ENCODE measurements around the gene SOX13.
"Not testable (repeated sequence)": the region's sequence is repeated elsewhere in the genome, so short reads cannot be mapped to it uniquely, and the experiment has no call there.

Gene SOX13

DNA sequence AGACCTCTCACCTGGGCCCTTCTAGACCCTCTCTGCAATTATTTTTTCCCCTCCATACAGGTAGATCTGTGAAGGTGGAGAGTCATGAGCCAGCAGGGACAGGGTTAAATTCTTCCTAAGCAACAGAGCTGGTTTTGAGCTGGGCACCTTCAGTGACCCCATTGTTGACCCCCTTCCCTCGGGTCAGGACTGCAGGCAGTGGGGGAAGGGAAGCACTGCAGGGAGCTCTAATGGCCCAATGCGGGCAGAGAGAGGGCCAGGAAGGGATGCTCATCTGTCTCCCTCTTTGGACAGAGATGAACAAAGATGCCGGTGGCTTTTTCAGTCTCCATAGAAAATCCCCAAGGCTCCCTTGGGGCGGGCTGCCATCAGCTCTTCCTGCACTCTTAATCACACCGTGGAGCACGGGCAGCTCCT is 21.4 kb downstream of the SOX13 start:
- no peak overlapping the region for H3K27ac Mint-ChIP-seq
- H3K36me3 Mint-ChIP-seq (ENCODE audit: insufficient read depth): no peaks in the 10 kb centered on the region
- no peaks in the 10 kb centered on the region for H3K9me3 Mint-ChIP-seq
- H3K4me3 Mint-ChIP-seq: no peak overlapping the region
- ATAC-seq (replicated peaks) (no peak), DNase-seq (no peak)
- peaks cover 8 to 35% of the 10 kb centered on the region in 2 donors for H3K4me1 Mint-ChIP-seq (ENCODE audit: low read depth in 2 of 2)
- H3K27me3 Mint-ChIP-seq: no peaks in the 10 kb centered on the region

GRCh38 chr1:204094856-204095634 is 22.1 kb downstream of the SOX13 start:
- peaks cover 8 to 32% of the 10 kb centered on the region in 2 donors for H3K4me1 Mint-ChIP-seq (ENCODE audit: low read depth in 2 of 2)
- DNase-seq: no peak
- no peak for ATAC-seq (replicated peaks)

GRCh38 chr1:204096931-204097330 is 24.0 kb downstream of the SOX13 start:
- Mint-ChIP-seq H3K9me3 (no peaks in the 10 kb centered on the region), H3K36me3 (ENCODE audit: insufficient read depth) (no peaks in the 10 kb centered on the region), H3K4me1 (ENCODE audit: low read depth in 2 of 2) (peaks cover 8 to 33% of the 10 kb centered on the region in 2 donors), H3K27ac (peak overlapping the region in 1 of 2 donors; percentile 76), H3K27me3 (no peaks in the 10 kb centered on the region), H3K4me3 (peak overlapping the region in 1 of 2 donors; percentile 28)
- no peak for DNase-seq
- no peak for ATAC-seq (replicated peaks)

More at GRCh38 chr1:204094856-204095634, 22.1 kb downstream of the SOX13 start:
- Mint-ChIP-seq H3K36me3 (ENCODE audit: insufficient read depth) (no peaks in the 10 kb centered on the region), H3K9me3 (no peaks in the 10 kb centered on the region), H3K27ac (peak overlapping the region in 1 of 2 donors; percentile 0), H3K4me3 (no peak overlapping the region), H3K27me3 (no peaks in the 10 kb centered on the region)

DNA sequence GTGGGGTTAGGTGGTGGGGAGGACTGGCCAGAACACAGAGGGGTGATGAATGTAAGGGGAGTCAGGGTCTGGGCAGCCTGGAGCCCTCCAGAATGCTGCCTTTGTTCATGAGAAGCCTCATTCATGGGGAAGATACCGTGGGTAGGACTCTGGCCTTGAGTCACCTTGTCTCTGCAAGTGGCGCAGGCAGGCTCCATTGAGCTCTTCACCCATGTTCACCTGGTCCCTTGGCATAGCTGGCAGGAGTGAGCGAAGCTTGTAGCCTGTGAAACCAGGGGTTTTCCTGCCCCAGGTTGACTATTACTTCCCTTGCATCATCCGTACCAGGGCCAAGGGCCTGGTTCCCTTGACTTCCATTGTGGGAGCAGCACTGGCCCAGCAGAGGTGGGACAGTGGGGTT is 25.8 kb downstream of the SOX13 start:
- Mint-ChIP-seq H3K9me3 (no peaks in the 10 kb centered on the region), H3K36me3 (ENCODE audit: insufficient read depth) (no peaks in the 10 kb centered on the region), H3K27me3 (no peaks in the 10 kb centered on the region), H3K27ac (peak overlapping the region in 1 of 2 donors; percentile 46), H3K4me1 (ENCODE audit: low read depth in 2 of 2) (peaks cover 17 to 42% of the 10 kb centered on the region in 2 donors), H3K4me3 (no peak overlapping the region)
- no peak for DNase-seq
- peak; percentile 29 for ATAC-seq (replicated peaks)

DNA sequence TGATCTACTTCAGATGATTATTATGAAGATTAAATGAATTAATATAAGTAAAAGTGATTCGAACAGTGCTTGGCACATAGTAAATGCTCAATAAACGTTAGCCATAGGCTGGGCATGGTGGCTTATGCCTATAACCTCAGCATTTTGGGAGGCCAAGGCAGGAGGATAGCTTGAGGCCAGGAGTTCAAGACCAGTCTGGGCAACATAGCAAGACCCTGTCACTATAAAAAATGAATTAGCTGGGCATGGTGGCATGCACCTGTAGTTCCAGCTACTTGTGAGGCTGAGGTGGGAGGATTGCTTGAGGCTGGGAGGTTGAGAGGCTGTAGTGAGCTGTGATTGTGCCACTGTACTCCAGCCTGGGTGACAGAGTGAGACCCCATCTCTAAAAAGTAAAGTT is 26.8 kb downstream of the SOX13 start:
- peaks cover 24 to 50% of the 10 kb centered on the region in 2 donors for H3K4me1 Mint-ChIP-seq (ENCODE audit: low read depth in 2 of 2)
- H3K9me3 Mint-ChIP-seq; ATAC-seq (replicated peaks); DNase-seq; H3K27me3 Mint-ChIP-seq; H3K4me3 Mint-ChIP-seq; H3K36me3 Mint-ChIP-seq (ENCODE audit: insufficient read depth): not testable (repeated sequence)
- H3K27ac Mint-ChIP-seq: peak overlapping the region in 1 of 2 donors; percentile 2

GRCh38 chr1:204102029-204102611 is 29.2 kb downstream of the SOX13 start:
- no peaks in the 10 kb centered on the region for H3K27me3 Mint-ChIP-seq
- H3K9me3 Mint-ChIP-seq: no peaks in the 10 kb centered on the region
- peaks cover 3% of the 10 kb centered on the region for H3K36me3 Mint-ChIP-seq (ENCODE audit: insufficient read depth)
- peak overlapping the region; percentile 93 to 94 for H3K27ac Mint-ChIP-seq
- DNase-seq (peak in 2 of 3 experiments; percentile 26 to 30), ATAC-seq (replicated peaks) (peak; percentile 66)
- H3K4me3 Mint-ChIP-seq: peak overlapping the region; percentile 74 to 88
- H3K4me1 Mint-ChIP-seq (ENCODE audit: low read depth in 2 of 2): peaks cover 29 to 58% of the 10 kb centered on the region in 2 donors

DNA sequence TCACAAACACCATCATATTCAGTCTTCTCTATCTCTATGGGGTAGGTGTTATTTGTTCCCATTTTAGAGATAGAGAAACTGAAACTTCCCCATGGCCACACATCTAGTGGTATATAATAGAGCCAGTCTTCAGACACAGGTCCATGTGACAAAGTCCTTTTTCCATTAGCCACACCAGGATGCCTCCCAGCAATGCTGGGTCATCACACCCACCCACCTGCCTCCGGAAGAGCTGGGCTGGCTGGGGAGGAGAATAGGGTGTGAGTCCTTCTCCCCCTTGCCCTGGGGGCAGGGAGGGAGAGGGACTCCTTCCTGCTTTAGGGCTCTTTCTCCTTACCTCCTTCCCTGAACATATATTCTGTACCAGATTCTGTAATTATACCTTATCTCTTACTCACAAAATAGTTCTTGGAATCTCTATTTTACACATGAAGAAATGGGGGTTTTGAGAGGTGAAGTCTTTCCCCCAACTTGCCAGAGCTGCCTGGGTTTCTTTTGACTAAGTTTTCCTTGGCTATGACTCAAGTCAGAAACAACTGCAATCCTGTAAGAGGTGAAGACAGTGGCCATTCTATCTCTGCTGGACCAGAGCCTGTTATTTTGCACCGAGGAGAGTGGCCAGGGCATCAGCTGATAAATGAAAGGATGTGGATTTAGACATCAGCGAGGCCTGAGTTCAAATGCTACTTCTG is 30.0 kb downstream of the SOX13 start:
- H3K4me3 Mint-ChIP-seq: peak overlapping the region; percentile 74 to 88
- peaks cover 3% of the 10 kb centered on the region for H3K36me3 Mint-ChIP-seq (ENCODE audit: insufficient read depth)
- peaks cover 29 to 64% of the 10 kb centered on the region in 2 donors for H3K4me1 Mint-ChIP-seq (ENCODE audit: low read depth in 2 of 2)
- H3K27ac Mint-ChIP-seq: peak overlapping the region; percentile 93 to 94
- ATAC-seq (replicated peaks) (peak; percentile 18), DNase-seq (no peak)
- H3K9me3 Mint-ChIP-seq: no peaks in the 10 kb centered on the region
- H3K27me3 Mint-ChIP-seq: no peaks in the 10 kb centered on the region

DNA sequence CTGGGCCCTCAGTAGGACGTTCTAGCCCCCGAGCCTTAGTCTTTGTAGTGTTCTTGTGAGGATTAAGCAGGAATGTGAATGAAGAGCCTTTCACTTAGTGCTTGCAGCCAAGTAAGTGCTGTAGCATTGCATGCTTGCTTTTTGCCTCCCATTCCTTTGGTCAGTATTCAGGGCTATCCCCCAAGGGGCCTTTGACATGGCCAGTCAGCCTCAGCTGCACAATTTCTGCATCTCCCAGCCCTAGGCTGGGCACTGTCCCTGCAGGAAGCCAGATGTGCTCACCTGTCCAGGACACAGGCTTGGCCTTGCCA is 30.5 kb downstream of the SOX13 start:
- Mint-ChIP-seq H3K27me3 (no peaks in the 10 kb centered on the region), H3K4me3 (peak overlapping the region; percentile 74 to 88), H3K36me3 (ENCODE audit: insufficient read depth) (peaks cover 3% of the 10 kb centered on the region), H3K27ac (peak overlapping the region; percentile 93 to 94), H3K9me3 (no peaks in the 10 kb centered on the region), H3K4me1 (ENCODE audit: low read depth in 2 of 2) (peaks cover 29 to 66% of the 10 kb centered on the region in 2 donors)
- DNase-seq (no peak), ATAC-seq (replicated peaks) (no peak)

DNA sequence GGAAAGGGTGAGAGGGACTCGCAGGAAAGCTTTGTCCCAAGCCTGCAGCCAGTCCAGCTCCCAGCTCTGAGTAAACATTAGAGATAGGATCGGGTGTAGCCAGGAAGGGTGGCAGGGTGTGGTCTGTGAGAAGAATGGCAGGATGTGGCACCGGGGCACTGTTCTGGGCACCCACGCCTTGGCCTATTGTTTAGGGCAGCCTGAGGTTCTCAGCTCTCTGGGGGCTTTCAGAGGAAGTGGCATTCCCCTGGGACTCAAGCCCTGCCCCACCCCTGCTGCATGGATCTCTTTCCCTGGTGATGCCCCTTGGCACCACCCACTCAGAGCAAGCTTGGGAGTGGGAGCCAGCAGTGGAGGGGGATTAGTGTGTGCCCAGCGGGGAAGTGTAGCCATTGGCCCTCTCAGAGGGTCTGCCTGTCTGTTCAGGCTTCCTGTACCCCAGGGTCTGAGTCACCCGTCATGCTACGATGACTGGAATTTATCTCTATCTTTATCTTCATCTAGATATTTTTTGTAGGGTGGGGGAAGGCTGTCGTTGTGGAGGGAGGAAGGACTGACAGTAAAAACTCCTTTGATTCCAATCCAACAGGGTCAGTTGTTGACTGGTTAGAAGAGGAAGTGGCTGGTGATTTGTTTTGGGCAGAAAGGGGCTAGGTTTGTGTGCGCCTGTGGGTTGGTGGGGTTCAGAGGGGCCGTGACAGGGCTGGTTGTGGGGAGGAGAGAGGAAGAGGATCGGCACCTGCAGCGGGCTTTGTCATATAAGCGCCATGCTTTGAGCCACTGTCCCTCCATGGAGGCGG is 31.6 kb downstream of the SOX13 start:
- H3K4me3 Mint-ChIP-seq: peak overlapping the region; percentile 77 to 88
- peak overlapping the region; percentile 94 to 98 for H3K27ac Mint-ChIP-seq
- H3K27me3 Mint-ChIP-seq: no peaks in the 10 kb centered on the region
- no peaks in the 10 kb centered on the region for H3K9me3 Mint-ChIP-seq
- H3K36me3 Mint-ChIP-seq (ENCODE audit: insufficient read depth): peaks cover 3% of the 10 kb centered on the region
- peaks cover 29 to 65% of the 10 kb centered on the region in 2 donors for H3K4me1 Mint-ChIP-seq (ENCODE audit: low read depth in 2 of 2)
- ATAC-seq (replicated peaks) (peak; percentile 45), DNase-seq (no peak)

DNA sequence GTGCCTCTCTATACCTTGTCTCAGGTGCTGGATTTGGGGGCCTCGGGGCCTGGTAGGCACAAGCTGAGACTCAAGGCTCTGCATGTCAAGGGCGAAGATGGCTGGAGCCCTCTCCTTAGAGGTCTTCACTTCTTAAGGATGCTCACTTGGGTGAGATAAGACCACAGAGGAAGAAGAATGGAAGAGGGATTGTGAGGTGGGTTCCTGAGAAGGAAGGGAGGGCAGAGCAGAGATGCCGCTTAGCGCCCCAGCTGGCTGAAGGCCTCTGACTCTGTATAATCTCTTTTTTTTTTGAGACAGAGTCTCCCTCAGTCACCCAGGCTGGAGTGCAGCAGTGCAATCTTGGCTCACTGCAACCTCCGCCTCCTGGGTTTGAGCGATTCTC is 32.2 kb downstream of the SOX13 start:
- DNase-seq: no peak
- H3K27ac Mint-ChIP-seq: peak overlapping the region; percentile 94 to 98
- H3K36me3 Mint-ChIP-seq (ENCODE audit: insufficient read depth): peaks cover 3% of the 10 kb centered on the region
- no peak for ATAC-seq (replicated peaks)
- H3K27me3 Mint-ChIP-seq: no peaks in the 10 kb centered on the region
- no peaks in the 10 kb centered on the region for H3K9me3 Mint-ChIP-seq
- peaks cover 29 to 63% of the 10 kb centered on the region in 2 donors for H3K4me1 Mint-ChIP-seq (ENCODE audit: low read depth in 2 of 2)
- peak overlapping the region; percentile 77 to 88 for H3K4me3 Mint-ChIP-seq

DNA sequence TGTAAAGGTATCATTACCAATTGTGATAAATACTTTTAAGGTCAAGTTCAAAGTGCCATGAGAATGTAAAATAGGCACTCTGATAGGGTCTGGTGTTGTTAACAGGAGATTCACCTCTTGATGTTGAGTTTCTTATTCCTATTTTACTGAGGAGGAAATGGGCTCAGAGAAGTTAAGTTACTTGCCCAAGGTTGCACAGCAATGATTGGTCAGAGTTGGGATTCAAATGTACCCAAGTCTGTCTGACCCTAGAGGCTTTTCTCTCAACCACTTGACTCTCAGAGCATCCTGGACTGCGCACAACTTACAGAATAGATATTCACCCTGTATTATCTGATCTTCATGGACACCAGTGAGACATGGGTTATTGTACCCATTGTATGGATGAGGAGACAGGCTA is 33.9 kb downstream of the SOX13 start:
- H3K27me3 Mint-ChIP-seq: no peaks in the 10 kb centered on the region
- H3K36me3 Mint-ChIP-seq (ENCODE audit: insufficient read depth): peaks cover 3% of the 10 kb centered on the region
- DNase-seq: no peak
- ATAC-seq (replicated peaks): no peak
- no peak overlapping the region for H3K4me3 Mint-ChIP-seq
- no peaks in the 10 kb centered on the region for H3K9me3 Mint-ChIP-seq
- peak overlapping the region; percentile 82 to 85 for H3K27ac Mint-ChIP-seq
- H3K4me1 Mint-ChIP-seq (ENCODE audit: low read depth in 2 of 2): peaks cover 29 to 55% of the 10 kb centered on the region in 2 donors

DNA sequence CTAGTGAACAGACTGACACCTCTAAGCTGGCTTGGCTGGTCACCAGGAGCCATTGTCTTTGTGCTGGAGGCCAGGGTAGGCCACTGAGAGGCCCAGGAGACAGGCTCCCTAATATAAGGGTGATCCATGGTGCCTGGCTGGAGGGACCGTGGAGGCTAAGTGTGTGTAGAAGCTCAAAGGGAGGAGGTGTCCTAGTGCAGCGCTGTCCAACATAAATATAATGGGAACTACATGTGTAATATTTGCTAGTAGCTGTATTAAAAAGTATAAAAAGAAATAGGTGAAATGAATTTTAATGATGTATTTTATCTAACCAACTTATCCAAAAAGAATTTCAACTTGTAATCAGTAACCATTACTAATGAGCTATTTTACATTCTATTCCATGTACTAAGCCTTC is 35.0 kb downstream of the SOX13 start:
- Mint-ChIP-seq H3K4me3 (no peak overlapping the region), H3K4me1 (ENCODE audit: low read depth in 2 of 2) (peaks cover 19 to 51% of the 10 kb centered on the region in 2 donors), H3K27ac (peak overlapping the region; percentile 82 to 85), H3K36me3 (ENCODE audit: insufficient read depth) (peaks cover 3% of the 10 kb centered on the region), H3K27me3 (no peaks in the 10 kb centered on the region), H3K9me3 (no peaks in the 10 kb centered on the region)
- DNase-seq (no peak), ATAC-seq (replicated peaks) (no peak)

All from effector memory CD8-positive, alpha-beta T cell (primary cell).